Bronchial smooth muscle cell (primary cell): ENCODE measurements around the gene OXER1. TPM values are rescaled to one million over a fixed set of nuclear protein-coding genes. Genes with fewer than 3 reads are reported as not detected.

Source experiments
- total RNA-seq: library from RNA; depleted of rRNA; stranded (reverse); fragments of >200 nt; gene quantifications from 2 replicates; pipeline ENCODE4 v1.2.1, GENCODE V29; 2014

OXER1 gene
- under 0.01 and 0.43 TPM in 2 replicates for total RNA-seq

GRCh38 chr2:42764096-42764495 is at the start of gene OXER1:
TSS of gene OXER1 (minus strand) at chr2:42764135. CDS start at chr2:42764062, 73 bp downstream.

GRCh38 chr2:42792583-42793333 is 28.8 kb upstream of the OXER1 start, which contains the start of gene HAAO:
TSS of gene HAAO (minus strand) at chr2:42792583. CDS start at chr2:42792536, 47 bp downstream.

Other genes starting within 250 kb of the OXER1 start
- 23.7 and 27.7 TPM in 2 replicates for gene MTA3, start 195.5 kb downstream of the OXER1 start, total RNA-seq
- 1.6 and 12.2 TPM in 2 replicates for gene HAAO, start 28.4 kb upstream of the OXER1 start, total RNA-seq